IMR-90 (cell line): Measurements from ENCODE around the gene GPR39. TPM values are rescaled to one million over a fixed set of nuclear protein-coding genes. Genes with fewer than 3 reads are reported as not detected.

ENCODE experiments used
- ATAC-seq: fragments of 200-7000 bp; cut with Tn5 transposase; 2 replicates; pipeline ENCODE4 v1.9.1; 2020; ENCODE audit warnings: low read depth, mild to moderate bottlenecking, moderate library complexity
- BruUV-seq: library from RNA; stranded (reverse); fragments of 400-500 nt; replicated peaks from 2 replicates; lab custom pipeline; 2021; lab: Mats Ljungman, UMichigan
- CTCF ChIA-PET: fragments of 300-600 bp; formaldehyde crosslinking; extraction: SDS; loops from one replicate; lab custom pipeline; 2021; ENCODE audit warnings: antibody characterized with exemption; lab: Yijun Ruan, JAX
- POLR2A ChIA-PET: fragments of 300-600 bp; sonication (Branson Sonifier 250); formaldehyde crosslinking; loops from one replicate; lab custom pipeline; 2022; ENCODE audit warnings: antibody characterized with exemption; ENCODE audit not compliant: unreplicated experiment; lab: Charles Lee
- DNase-seq: peaks from one replicate; pipeline ENCODE4 v3.0.0; 2013
- H2AFZ ChIP-seq: replicated peaks from 2 replicates; pipeline ENCODE3; 2013; ENCODE audit warnings: low read length, mild to moderate bottlenecking; ENCODE audit not compliant: poor library complexity
- H2AK5ac ChIP-seq: 2 replicates; pipeline ENCODE4 v1.6.1; 2013; ENCODE audit warnings: low read depth, low read length, inconsistent platforms
- H2AK9ac ChIP-seq: replicated peaks from 2 replicates; pipeline ENCODE3; 2013; ENCODE audit warnings: mild to moderate bottlenecking, low read depth, low read length, moderate library complexity; ENCODE audit not compliant: poor library complexity
- H2BK120ac ChIP-seq: 2 replicates; pipeline ENCODE4 v1.6.1; 2013; ENCODE audit warnings: low read depth, low read length, inconsistent platforms
- H2BK15ac ChIP-seq: 3 replicates; pipeline ENCODE4 v1.6.1; 2013; ENCODE audit warnings: low read depth, low read length, inconsistent platforms
- H2BK20ac ChIP-seq: 2 replicates; pipeline ENCODE4 v1.6.1; 2013; ENCODE audit warnings: low read depth, mild to moderate bottlenecking, inconsistent platforms, low read length, moderate library complexity
- H2BK5ac ChIP-seq: 2 replicates; pipeline ENCODE4 v1.6.1; 2013; ENCODE audit warnings: mild to moderate bottlenecking, low read depth, low read length, inconsistent platforms; ENCODE audit not compliant: poor library complexity, severe bottlenecking
- H3K14ac ChIP-seq: replicated peaks from 2 replicates; pipeline ENCODE4 v1.6.1; 2013; ENCODE audit warnings: low read depth, low read length, inconsistent platforms
- H3K18ac ChIP-seq: 2 replicates; pipeline ENCODE4 v1.6.1; 2013; ENCODE audit warnings: low read depth, low read length, control low read depth
- H3K23ac ChIP-seq: 2 replicates; pipeline ENCODE4 v1.6.1; 2013; ENCODE audit warnings: low read depth, low read length, inconsistent platforms
- H3K27ac ChIP-seq: 2 replicates; pipeline ENCODE4 v1.5.1; 2013; ENCODE audit warnings: mild to moderate bottlenecking, control low read depth, low read length; ENCODE audit not compliant: insufficient read depth
- H3K27me3 ChIP-seq: 2 replicates; pipeline ENCODE4 v1.6.1; 2013; ENCODE audit warnings: low read length; ENCODE audit not compliant: control insufficient read depth, insufficient read depth
- H3K36me3 ChIP-seq: 2 replicates; pipeline ENCODE4 v1.6.1; 2013; ENCODE audit warnings: low read length, mixed read lengths; ENCODE audit not compliant: control insufficient read depth, insufficient read depth
- H3K4ac ChIP-seq: 2 replicates; pipeline ENCODE4 v1.6.1; 2013; ENCODE audit warnings: low read depth, low read length, inconsistent platforms
- H3K4me1 ChIP-seq: 2 replicates; pipeline ENCODE4 v1.6.1; 2013; ENCODE audit warnings: low read length, mixed read lengths; ENCODE audit not compliant: control insufficient read depth, insufficient read depth
- H3K4me2 ChIP-seq: 2 replicates; pipeline ENCODE4 v1.6.1; 2013; ENCODE audit warnings: low read depth, mild to moderate bottlenecking, control low read depth, low read length, moderate library complexity
- H3K4me3 ChIP-seq: 2 replicates; pipeline ENCODE4 v1.5.1; 2013; ENCODE audit warnings: low read depth, mild to moderate bottlenecking, control low read depth, low read length, moderate library complexity; ENCODE audit not compliant: insufficient read depth
- H3K56ac ChIP-seq: 2 replicates; pipeline ENCODE4 v1.6.1; 2013; ENCODE audit warnings: low read length, inconsistent platforms; ENCODE audit not compliant: insufficient read depth; ENCODE audit errors: extremely low read depth
- H3K79me1 ChIP-seq, 2 experiments: 2 replicates each; pipeline ENCODE4 v1.6.1; 2013; ENCODE audit warnings: low read length in 2 of 2, inconsistent platforms in 1 of 2, low read depth in 1 of 2
- H3K9ac ChIP-seq: 2 replicates; pipeline ENCODE4 v1.6.1; 2013; ENCODE audit warnings: low read depth, low read length, control low read depth
- H3K9me1 ChIP-seq: 2 replicates; pipeline ENCODE4 v1.6.1; 2013; ENCODE audit warnings: low read length, inconsistent platforms; ENCODE audit not compliant: insufficient read depth
- H3K9me3 ChIP-seq: 2 replicates; pipeline ENCODE4 v1.6.1; 2013; ENCODE audit warnings: low read length; ENCODE audit not compliant: control insufficient read depth, insufficient read depth
- H4K20me1 ChIP-seq: 2 replicates; pipeline ENCODE4 v1.6.1; 2013; ENCODE audit warnings: low read length, inconsistent platforms; ENCODE audit not compliant: insufficient read depth
- H4K5ac ChIP-seq: 2 replicates; pipeline ENCODE4 v1.6.1; 2013; ENCODE audit warnings: mild to moderate bottlenecking, low read depth, low read length, control low read depth
- H4K8ac ChIP-seq, 2 experiments: 2 replicates each; pipeline ENCODE4 v1.6.1; 2013; ENCODE audit warnings: low read depth in 2 of 2, low read length in 2 of 2, control low read depth in 1 of 2, inconsistent platforms in 1 of 2
- H4K91ac ChIP-seq: 2 replicates; pipeline ENCODE4 v1.6.1; 2013; ENCODE audit warnings: low read depth, low read length, inconsistent platforms; ENCODE audit not compliant: insufficient read depth
- BHLHE40 ChIP-seq: fragments of 150-350 bp; IDR thresholded peaks from 2 replicates; pipeline ENCODE4 v1.6.1; 2016; ENCODE audit warnings: mild to moderate bottlenecking, low read depth, low read length
- CEBPB ChIP-seq: IDR thresholded peaks from 2 replicates; pipeline ENCODE4 v1.6.1; 2012; ENCODE audit warnings: low read depth, low read length, improper control_type of control experiment
- CHD1 ChIP-seq: IDR thresholded peaks from 2 replicates; pipeline ENCODE4 v1.6.1; 2012; ENCODE audit warnings: low read depth, low read length, improper control_type of control experiment
- FOS ChIP-seq: fragments of 150-350 bp; IDR thresholded peaks from 2 replicates; pipeline ENCODE4 v1.6.1; 2016; ENCODE audit warnings: low read depth, low read length
- MAFK ChIP-seq: IDR thresholded peaks from 2 replicates; pipeline ENCODE4 v1.6.1; 2012; ENCODE audit warnings: low read depth, low read length, improper control_type of control experiment
- MAZ ChIP-seq: IDR thresholded peaks from 2 replicates; pipeline ENCODE4 v1.6.1; 2012; ENCODE audit warnings: low read depth, mild to moderate bottlenecking, low read length, improper control_type of control experiment, moderate library complexity, borderline replicate concordance
- MXI1 ChIP-seq: IDR thresholded peaks from 2 replicates; pipeline ENCODE4 v1.6.1; 2012; ENCODE audit warnings: low read depth, mild to moderate bottlenecking, low read length, moderate library complexity, borderline replicate concordance
- NFE2L2 ChIP-seq: fragments of 150-350 bp; IDR thresholded peaks from 2 replicates; pipeline ENCODE4 v1.6.1; 2016; ENCODE audit warnings: low read depth, mild to moderate bottlenecking, low read length
- POLR2A ChIP-seq: IDR thresholded peaks from 2 replicates; pipeline ENCODE4 v1.6.1; 2012; ENCODE audit warnings: mild to moderate bottlenecking, low read depth, low read length
- RAD21 ChIP-seq: IDR thresholded peaks from 2 replicates; pipeline ENCODE4 v1.6.1; 2012; ENCODE audit warnings: low read length, improper control_type of control experiment
- RCOR1 ChIP-seq: IDR thresholded peaks from 2 replicates; pipeline ENCODE4 v1.6.1; 2012; ENCODE audit warnings: mild to moderate bottlenecking, low read length, improper control_type of control experiment; ENCODE audit not compliant: insufficient replicate concordance
- RFX5 ChIP-seq: IDR thresholded peaks from 2 replicates; pipeline ENCODE4 v1.8.0; 2012; ENCODE audit warnings: low read depth, mild to moderate bottlenecking, low read length, moderate library complexity
- SMC3 ChIP-seq: fragments of 150-350 bp; IDR thresholded peaks from 2 replicates; pipeline ENCODE4 v1.6.1; 2016; ENCODE audit warnings: low read depth, mild to moderate bottlenecking, antibody characterized with exemption, low read length, moderate library complexity
- WGBS, 2 experiments: methylation state at CpG; one replicate each; pipeline versions ENCODE4 v1.1.5 to v1.1.7; 2013; ENCODE audit warnings: missing lambda C conversion rate in 2 of 2; ENCODE audit not compliant: insufficient read length in 1 of 2; ENCODE audit errors: extremely low coverage in 2 of 2; 5-methylcytosine and 5-hydroxymethylcytosine counted together
- dilution Hi-C: fragments of 300-500 bp; cut with HindIII; formaldehyde crosslinking; loops from one replicate; pipeline ENCODE4 v1.14.3; 2018; ENCODE audit warnings: low sequenced_read_pairs; ENCODE audit not compliant: unreplicated experiment
- in situ Hi-C: fragments of 300-500 bp; cut with MboI; formaldehyde crosslinking; loops from 3 replicates; pipeline ENCODE4 v1.14.3; 2019; ENCODE audit warnings: low sequenced_read_pairs, inconsistent platforms, mixed read lengths
- intact Hi-C: fragments of 100-400 bp; cut with micrococcal nuclease; formaldehyde crosslinking; loops from 2 replicates; pipeline ENCODE4 v1.10.0; 2022
- polyA plus RNA-seq, 3 experiments: library from polyadenylated mRNA; depleted of rRNA; stranded (reverse); fragments of >200 nt; gene quantifications; 2 replicates each; pipeline ENCODE4 v1.2.3, GENCODE V29; 2012; ENCODE audit warnings: low replicate concordance in 1 of 3
- total RNA-seq: library from RNA; depleted of rRNA; stranded (reverse); fragments of >200 nt; gene quantifications from 2 replicates; pipeline ENCODE4 v1.2.3, GENCODE V29; 2012
- TF ChIP-seq, protein P1 (sequence below): conservative IDR thresholded peaks from 2 replicates; pipeline ENCODE4 v1.5.1; 2012; ENCODE audit warnings: mild to moderate bottlenecking, low read depth, low read length, improper control_type of control experiment
- TF ChIP-seq, protein P2 (sequence below): fragments of 150-350 bp; IDR thresholded peaks from 2 replicates; pipeline ENCODE4 v1.6.1; 2017; ENCODE audit warnings: mild to moderate bottlenecking, antibody characterized with exemption, low read length, low read depth
- TF ChIP-seq, protein P3 (sequence below): fragments of 150-350 bp; IDR thresholded peaks from 2 replicates; pipeline ENCODE4 v1.6.1; 2016; ENCODE audit warnings: low read depth, mild to moderate bottlenecking, low read length, moderate library complexity, borderline replicate concordance

GPR39 gene
- total and polyA plus RNA-seq, 2 of the 4 experiments (the other 2 are of a cell fraction) = 4.4 to 9.0 TPM

DNA sequence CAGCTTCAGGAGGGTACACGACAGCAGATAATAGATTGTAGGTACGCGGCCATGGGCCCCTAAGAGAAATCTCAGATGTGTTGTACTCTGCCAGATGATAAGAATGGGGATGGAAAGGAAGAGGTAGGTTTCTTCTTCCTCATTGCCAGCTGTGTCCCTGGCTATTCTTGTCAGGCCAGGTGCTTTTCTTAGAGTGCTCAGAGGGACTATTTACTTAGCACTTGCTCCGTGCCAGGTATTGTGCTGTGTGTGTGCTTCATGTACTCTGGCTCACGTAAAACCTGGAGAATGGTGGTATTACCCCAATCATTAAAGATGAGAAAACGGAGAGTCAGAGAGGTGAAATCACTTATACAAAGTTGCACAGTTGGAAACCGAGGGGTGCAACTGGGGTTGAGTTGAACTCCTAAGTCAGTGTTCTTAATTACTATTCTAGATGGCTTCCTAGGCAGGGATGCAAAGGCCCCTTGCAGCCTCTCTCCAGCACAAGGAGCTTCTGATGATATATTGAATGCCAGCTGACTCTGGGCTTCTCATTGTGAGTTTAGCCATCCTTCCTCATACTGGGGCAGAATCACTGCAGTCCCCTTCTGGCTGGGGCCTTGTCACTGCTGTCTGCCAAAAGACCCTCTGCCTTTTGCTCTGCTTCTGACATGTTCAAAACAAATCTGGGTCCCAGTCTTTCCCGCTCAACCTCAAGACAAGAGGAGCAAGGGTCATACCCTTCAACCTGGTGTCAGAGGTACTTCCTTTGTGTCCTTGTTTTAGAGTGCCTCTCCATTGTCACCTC lies 192.7 kb downstream of the GPR39 start:
- no peaks in the 10 kb centered on the region for H3K36me3 ChIP-seq
- no peak overlapping the region for H4K91ac ChIP-seq
- no peak overlapping the region for H2AFZ ChIP-seq
- no peaks in the 10 kb centered on the region for H3K9me1 ChIP-seq
- H4K8ac ChIP-seq = no peak overlapping the region
- peaks cover 38% of the 10 kb centered on the region for H3K27me3 ChIP-seq
- H2BK20ac ChIP-seq = no peak overlapping the region
- no peak overlapping the region for H3K18ac ChIP-seq
- H3K23ac ChIP-seq = no peak overlapping the region
- TF ChIP-seq FOS = no peak
- TF ChIP-seq RFX5 = no peak
- no peak for TF ChIP-seq POLR2A
- TF ChIP-seq, protein P1, sequence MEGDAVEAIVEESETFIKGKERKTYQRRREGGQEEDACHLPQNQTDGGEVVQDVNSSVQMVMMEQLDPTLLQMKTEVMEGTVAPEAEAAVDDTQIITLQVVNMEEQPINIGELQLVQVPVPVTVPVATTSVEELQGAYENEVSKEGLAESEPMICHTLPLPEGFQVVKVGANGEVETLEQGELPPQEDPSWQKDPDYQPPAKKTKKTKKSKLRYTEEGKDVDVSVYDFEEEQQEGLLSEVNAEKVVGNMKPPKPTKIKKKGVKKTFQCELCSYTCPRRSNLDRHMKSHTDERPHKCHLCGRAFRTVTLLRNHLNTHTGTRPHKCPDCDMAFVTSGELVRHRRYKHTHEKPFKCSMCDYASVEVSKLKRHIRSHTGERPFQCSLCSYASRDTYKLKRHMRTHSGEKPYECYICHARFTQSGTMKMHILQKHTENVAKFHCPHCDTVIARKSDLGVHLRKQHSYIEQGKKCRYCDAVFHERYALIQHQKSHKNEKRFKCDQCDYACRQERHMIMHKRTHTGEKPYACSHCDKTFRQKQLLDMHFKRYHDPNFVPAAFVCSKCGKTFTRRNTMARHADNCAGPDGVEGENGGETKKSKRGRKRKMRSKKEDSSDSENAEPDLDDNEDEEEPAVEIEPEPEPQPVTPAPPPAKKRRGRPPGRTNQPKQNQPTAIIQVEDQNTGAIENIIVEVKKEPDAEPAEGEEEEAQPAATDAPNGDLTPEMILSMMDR = no peak
- TF ChIP-seq CEBPB = no peak
- no peak for TF ChIP-seq BHLHE40
- no peak for TF ChIP-seq MXI1
- no peak for TF ChIP-seq RAD21
- TF ChIP-seq, protein P2, sequence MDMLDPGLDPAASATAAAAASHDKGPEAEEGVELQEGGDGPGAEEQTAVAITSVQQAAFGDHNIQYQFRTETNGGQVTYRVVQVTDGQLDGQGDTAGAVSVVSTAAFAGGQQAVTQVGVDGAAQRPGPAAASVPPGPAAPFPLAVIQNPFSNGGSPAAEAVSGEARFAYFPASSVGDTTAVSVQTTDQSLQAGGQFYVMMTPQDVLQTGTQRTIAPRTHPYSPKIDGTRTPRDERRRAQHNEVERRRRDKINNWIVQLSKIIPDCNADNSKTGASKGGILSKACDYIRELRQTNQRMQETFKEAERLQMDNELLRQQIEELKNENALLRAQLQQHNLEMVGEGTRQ = no peak
- TF ChIP-seq, protein P3, sequence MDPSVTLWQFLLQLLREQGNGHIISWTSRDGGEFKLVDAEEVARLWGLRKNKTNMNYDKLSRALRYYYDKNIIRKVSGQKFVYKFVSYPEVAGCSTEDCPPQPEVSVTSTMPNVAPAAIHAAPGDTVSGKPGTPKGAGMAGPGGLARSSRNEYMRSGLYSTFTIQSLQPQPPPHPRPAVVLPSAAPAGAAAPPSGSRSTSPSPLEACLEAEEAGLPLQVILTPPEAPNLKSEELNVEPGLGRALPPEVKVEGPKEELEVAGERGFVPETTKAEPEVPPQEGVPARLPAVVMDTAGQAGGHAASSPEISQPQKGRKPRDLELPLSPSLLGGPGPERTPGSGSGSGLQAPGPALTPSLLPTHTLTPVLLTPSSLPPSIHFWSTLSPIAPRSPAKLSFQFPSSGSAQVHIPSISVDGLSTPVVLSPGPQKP = no peak
- TF ChIP-seq RCOR1 = no peak
- TF ChIP-seq CHD1 = no peak
- TF ChIP-seq MAFK = no peak
- no peak for TF ChIP-seq SMC3
- no peak for TF ChIP-seq MAZ
- TF ChIP-seq NFE2L2 = no peak
- H3K56ac ChIP-seq = no peak overlapping the region
- H4K20me1 ChIP-seq = no peaks in the 10 kb centered on the region
- POLR2A ChIA-PET = no interaction called here
- no peak overlapping the region for H2BK120ac ChIP-seq
- no peak overlapping the region for H3K4ac ChIP-seq
- H3K4me3 ChIP-seq = no peak overlapping the region
- no peak overlapping the region for H2AK5ac ChIP-seq
- BruUV-seq = no TSS peak
- H3K9ac ChIP-seq = no peak overlapping the region
- ATAC-seq = no peak
- in situ Hi-C loops = no loop called here
- no peaks in the 10 kb centered on the region for H3K9me3 ChIP-seq
- dilution Hi-C loops = no loop called here
- H2AK9ac ChIP-seq = no peak overlapping the region
- H3K4me1 ChIP-seq = no peaks in the 10 kb centered on the region
- WGBS, 2 experiments = 77% methylated on average over 3 of the region's 8 CpGs; no CpG with 5 or more reads in 1 of the 2 experiments
- no peak overlapping the region for H2BK15ac ChIP-seq
- no peaks in the 10 kb centered on the region for H3K79me1 ChIP-seq
- CTCF ChIA-PET = no interaction called here
- H3K14ac ChIP-seq = no peak overlapping the region
- H3K27ac ChIP-seq = no peak overlapping the region
- no peak for DNase-seq
- no peak overlapping the region for H2BK5ac ChIP-seq
- intact Hi-C loops = no loop called here
- no peak overlapping the region for H4K5ac ChIP-seq
- no peak overlapping the region for H3K4me2 ChIP-seq
